Neural progenitor cell (in vitro differentiated cells): Measurements from ENCODE around the gene ZDBF2. TPM values are rescaled to one million over a fixed set of nuclear protein-coding genes. Genes with fewer than 3 reads are reported as not detected.
A peak's percentile ranks its signal among the peaks of the same experiment; 100 is the strongest.

ENCODE experiments used
- DNase-seq: peaks from one replicate; pipeline ENCODE4 v3.0.0-alpha.2; 2016; ENCODE audit warnings: low spot score
- H2AFZ ChIP-seq: fragments of 200-600 bp; sonication (generic); replicated peaks from 2 replicates; pipeline ENCODE4 v1.6.1; 2016; ENCODE audit warnings: antibody characterized with exemption
- H3F3A ChIP-seq: fragments of 200-600 bp; sonication (generic); 2 replicates; pipeline ENCODE4 v1.6.1; 2016; ENCODE audit warnings: antibody characterized with exemption, low read depth
- H3K27ac ChIP-seq: fragments of 200-600 bp; sonication (generic); 2 replicates; pipeline ENCODE4 v1.5.1; 2016; ENCODE audit warnings: mild to moderate bottlenecking
- H3K27me3 ChIP-seq: fragments of 200-600 bp; sonication (generic); 2 replicates; pipeline ENCODE4 v1.6.1; 2016; ENCODE audit warnings: mild to moderate bottlenecking, moderate library complexity
- H3K36me3 ChIP-seq: fragments of 200-600 bp; sonication (generic); 2 replicates; pipeline ENCODE4 v1.5.1; 2016
- H3K4me1 ChIP-seq: fragments of 200-600 bp; sonication (generic); 2 replicates; pipeline ENCODE4 v1.6.1; 2016; ENCODE audit warnings: mixed run types
- H3K4me2 ChIP-seq: fragments of 200-600 bp; sonication (generic); 2 replicates; pipeline ENCODE4 v1.6.1; 2016
- H3K4me3 ChIP-seq: fragments of 200-600 bp; sonication (generic); 2 replicates; pipeline ENCODE4 v1.5.1; 2016
- H3K79me2 ChIP-seq: fragments of 200-600 bp; sonication (generic); 2 replicates; pipeline ENCODE4 v1.6.1; 2016; ENCODE audit warnings: low read depth
- H3K9ac ChIP-seq: fragments of 200-600 bp; sonication (generic); 2 replicates; pipeline ENCODE4 v1.6.1; 2016
- H3K9me3 ChIP-seq: fragments of 200-600 bp; sonication (generic); 2 replicates; pipeline ENCODE4 v1.5.1; 2016; ENCODE audit warnings: low read depth
- H4K20me1 ChIP-seq: fragments of 200-600 bp; sonication (generic); 2 replicates; pipeline ENCODE4 v1.6.1; 2016; ENCODE audit warnings: low read depth
- H3K27ac Mint-ChIP-seq: 3 replicates; pipeline ENCODE4 v1.8.0; 2021; ENCODE audit warnings: mixed read lengths
- H3K27me3 Mint-ChIP-seq: 2 replicates; pipeline ENCODE4 v1.8.0; 2022; ENCODE audit warnings: low read depth, mild to moderate bottlenecking, inconsistent platforms, moderate library complexity, mixed read lengths; ENCODE audit not compliant: insufficient read depth
- H3K36me3 Mint-ChIP-seq: 3 replicates; pipeline ENCODE4 v1.8.0; 2021; ENCODE audit warnings: mixed read lengths
- H3K4me1 Mint-ChIP-seq: 3 replicates; pipeline ENCODE4 v1.8.0; 2021; ENCODE audit warnings: mixed read lengths
- H3K4me3 Mint-ChIP-seq: 3 replicates; pipeline ENCODE4 v1.8.0; 2021; ENCODE audit warnings: mild to moderate bottlenecking, moderate library complexity, mixed read lengths
- H3K9me3 Mint-ChIP-seq: 3 replicates; pipeline ENCODE4 v1.8.0; 2020; ENCODE audit warnings: mixed read lengths
- EZH2 ChIP-seq: fragments of 200-600 bp; sonication (generic); IDR thresholded peaks from 2 replicates; pipeline ENCODE4 v1.6.1; 2017; ENCODE audit warnings: antibody characterized with exemption, mild to moderate bottlenecking, moderate library complexity
- EZH2phosphoT487 ChIP-seq: fragments of 200-600 bp; sonication (generic); IDR thresholded peaks from 2 replicates; pipeline ENCODE4 v1.6.1; 2017; ENCODE audit warnings: antibody characterized with exemption
- total RNA-seq: library from RNA; depleted of rRNA; stranded (reverse); fragments of >200 nt; gene quantifications from 2 replicates; pipeline ENCODE4 v1.2.3, GENCODE V29; 2015; ENCODE audit warnings: low replicate concordance
- TF ChIP-seq, protein P1 (sequence below): fragments of 200-600 bp; sonication (generic); IDR thresholded peaks from 2 replicates; pipeline ENCODE4 v1.5.1; 2017; ENCODE audit warnings: antibody characterized with exemption, mild to moderate bottlenecking

The ZDBF2 gene
- total RNA-seq, 1 donor from 2014 or later: 83.6 TPM

DNA sequence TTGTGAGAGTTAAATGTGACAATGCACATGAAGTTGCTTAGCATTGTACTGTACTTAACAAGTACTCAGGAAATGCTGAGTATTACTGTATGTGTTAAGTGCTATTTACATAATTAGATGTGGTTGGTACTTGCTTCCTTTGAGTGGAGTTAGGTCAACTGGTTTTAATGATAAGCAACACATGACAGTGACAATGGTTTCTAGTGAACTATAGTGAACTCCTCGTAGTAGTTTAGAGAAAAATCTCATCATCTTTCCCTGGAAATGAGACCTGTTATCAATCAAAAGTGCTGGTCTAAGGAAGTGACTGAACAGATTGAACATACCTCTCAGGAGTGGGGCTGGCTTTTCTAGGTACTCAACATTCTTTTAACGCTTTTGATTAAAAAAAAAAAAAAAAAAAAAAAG is 29.2 kb upstream of the ZDBF2 start:
- no peaks in the 10 kb centered on the region for H3K36me3 ChIP-seq
- no peak overlapping the region for H3K4me3 ChIP-seq
- no peak overlapping the region for H3K4me3 Mint-ChIP-seq
- H3K27ac ChIP-seq: no peak overlapping the region
- H2AFZ ChIP-seq: no peak overlapping the region
- peaks cover 5% of the 10 kb centered on the region for H3K9me3 Mint-ChIP-seq
- H3K4me1 ChIP-seq: no peaks in the 10 kb centered on the region
- TF ChIP-seq EZH2phosphoT487 (no peak), EZH2 (no peak)
- TF ChIP-seq, protein P1, sequence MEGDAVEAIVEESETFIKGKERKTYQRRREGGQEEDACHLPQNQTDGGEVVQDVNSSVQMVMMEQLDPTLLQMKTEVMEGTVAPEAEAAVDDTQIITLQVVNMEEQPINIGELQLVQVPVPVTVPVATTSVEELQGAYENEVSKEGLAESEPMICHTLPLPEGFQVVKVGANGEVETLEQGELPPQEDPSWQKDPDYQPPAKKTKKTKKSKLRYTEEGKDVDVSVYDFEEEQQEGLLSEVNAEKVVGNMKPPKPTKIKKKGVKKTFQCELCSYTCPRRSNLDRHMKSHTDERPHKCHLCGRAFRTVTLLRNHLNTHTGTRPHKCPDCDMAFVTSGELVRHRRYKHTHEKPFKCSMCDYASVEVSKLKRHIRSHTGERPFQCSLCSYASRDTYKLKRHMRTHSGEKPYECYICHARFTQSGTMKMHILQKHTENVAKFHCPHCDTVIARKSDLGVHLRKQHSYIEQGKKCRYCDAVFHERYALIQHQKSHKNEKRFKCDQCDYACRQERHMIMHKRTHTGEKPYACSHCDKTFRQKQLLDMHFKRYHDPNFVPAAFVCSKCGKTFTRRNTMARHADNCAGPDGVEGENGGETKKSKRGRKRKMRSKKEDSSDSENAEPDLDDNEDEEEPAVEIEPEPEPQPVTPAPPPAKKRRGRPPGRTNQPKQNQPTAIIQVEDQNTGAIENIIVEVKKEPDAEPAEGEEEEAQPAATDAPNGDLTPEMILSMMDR: no peak
- no peaks in the 10 kb centered on the region for H3K4me1 Mint-ChIP-seq
- no peaks in the 10 kb centered on the region for H4K20me1 ChIP-seq
- DNase-seq: no peak
- H3K36me3 Mint-ChIP-seq: peaks cover 2% of the 10 kb centered on the region
- no peaks in the 10 kb centered on the region for H3K79me2 ChIP-seq
- no peaks in the 10 kb centered on the region for H3F3A ChIP-seq
- H3K27me3 Mint-ChIP-seq: no peaks in the 10 kb centered on the region
- no peak overlapping the region for H3K4me2 ChIP-seq
- H3K27me3 ChIP-seq: peaks cover 9% of the 10 kb centered on the region
- no peak overlapping the region for H3K9ac ChIP-seq
- no peaks in the 10 kb centered on the region for H3K9me3 ChIP-seq
- no peak overlapping the region for H3K27ac Mint-ChIP-seq

DNA sequence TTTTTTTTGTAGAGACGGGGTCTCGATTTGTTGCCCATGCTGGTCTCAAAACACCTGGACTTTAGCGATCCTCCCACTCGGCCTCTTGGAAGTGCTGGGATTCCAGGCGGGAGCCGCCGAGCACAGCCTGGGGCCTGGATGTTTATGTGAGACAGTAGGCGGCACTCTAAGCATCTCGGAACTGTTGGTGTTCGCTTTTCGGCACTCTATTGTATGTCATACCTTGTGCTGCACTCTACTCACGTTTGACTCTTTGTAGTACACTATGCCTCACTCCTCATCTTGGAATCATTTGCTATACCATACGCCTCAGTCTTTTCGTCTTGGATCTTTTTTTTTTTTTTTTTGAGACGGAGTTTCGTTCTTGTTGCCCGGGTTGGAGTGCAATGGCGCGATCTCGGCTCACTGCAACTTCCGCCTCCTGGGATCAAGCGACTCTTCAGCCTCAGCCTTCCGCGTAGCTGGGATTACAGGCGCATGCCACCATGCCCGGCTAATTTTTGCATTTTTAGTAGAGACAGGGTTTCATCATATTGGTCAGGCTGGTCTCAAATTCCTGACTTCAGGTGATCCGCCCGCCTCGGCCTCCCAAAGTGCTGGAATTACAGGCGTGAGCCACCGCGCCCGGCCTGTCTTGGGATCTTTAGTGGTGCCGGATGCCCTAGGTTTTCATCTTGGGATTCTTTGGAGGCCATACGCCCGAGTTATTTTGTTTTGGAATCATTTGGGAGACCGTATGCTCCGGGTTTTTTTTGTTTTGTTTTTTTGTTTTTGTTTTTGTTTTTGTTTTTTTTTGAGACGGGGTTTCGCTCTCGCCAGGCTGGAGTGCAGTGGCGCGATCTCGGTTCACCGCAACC is 24.2 kb upstream of the ZDBF2 start:
- Histone ChIP-seq H3K4me1 (no peaks in the 10 kb centered on the region), H2AFZ (peak overlapping the region; percentile 60), H3K4me3 (peak overlapping the region; percentile 41), H3K36me3 (no peaks in the 10 kb centered on the region), H3K27ac (no peak overlapping the region), H3K4me2 (peak overlapping the region; percentile 69), H3K9ac (no peak overlapping the region), H3F3A (peaks cover 13% of the 10 kb centered on the region), H4K20me1 (no peaks in the 10 kb centered on the region), H3K27me3 (peaks cover 59% of the 10 kb centered on the region), H3K79me2 (no peaks in the 10 kb centered on the region), H3K9me3 (no peaks in the 10 kb centered on the region)
- DNase-seq: peak; percentile 70
- Mint-ChIP-seq H3K9me3 (peaks cover 34% of the 10 kb centered on the region), H3K27ac (peak overlapping the region; percentile 17), H3K4me3 (no peak overlapping the region), H3K27me3 (peaks cover 3% of the 10 kb centered on the region), H3K4me1 (no peaks in the 10 kb centered on the region), H3K36me3 (peaks cover 2% of the 10 kb centered on the region)
- TF ChIP-seq, protein P1: peak; percentile 37
- peak; percentile 65 for TF ChIP-seq EZH2
- no peak for TF ChIP-seq EZH2phosphoT487

DNA sequence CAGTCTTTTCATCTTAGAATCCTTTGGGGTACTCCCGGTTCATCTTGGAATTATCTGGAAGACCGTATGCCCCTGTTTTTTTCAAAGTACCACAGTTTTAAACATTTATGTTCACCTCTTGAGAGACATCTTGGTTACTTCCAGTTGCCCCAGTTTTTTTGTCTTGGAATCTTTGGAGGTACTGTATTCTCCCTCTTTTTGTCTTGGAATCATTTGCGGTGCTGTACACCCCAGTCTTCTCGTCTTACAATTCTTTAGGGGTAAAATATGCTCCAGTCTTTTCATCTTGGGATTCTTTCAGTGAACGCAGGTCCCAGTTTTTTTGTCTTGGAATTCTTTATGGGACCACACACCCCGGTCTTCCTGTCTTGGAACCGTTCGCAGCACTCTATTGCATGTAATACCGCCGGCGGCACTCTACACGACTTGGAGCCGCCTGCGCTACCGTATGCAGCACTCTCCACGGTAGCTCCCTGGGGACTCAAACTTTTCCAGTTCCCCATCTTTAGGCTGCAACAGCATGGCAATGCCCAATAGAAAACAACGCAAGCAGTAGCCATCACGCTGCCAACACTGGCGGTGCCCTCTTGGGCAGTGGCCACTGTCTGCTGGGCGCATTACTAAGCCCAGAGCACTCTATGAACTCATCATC is 21.2 kb upstream of the ZDBF2 start:
- H3K36me3 Mint-ChIP-seq: peaks cover 2% of the 10 kb centered on the region
- peak overlapping the region; percentile 10 for H3K4me3 ChIP-seq
- H3K4me1 ChIP-seq: peaks cover 15% of the 10 kb centered on the region
- DNase-seq: peak; percentile 49
- H3K4me2 ChIP-seq: peak overlapping the region; percentile 34
- peaks cover 34% of the 10 kb centered on the region for H3K9me3 Mint-ChIP-seq
- H4K20me1 ChIP-seq: no peaks in the 10 kb centered on the region
- H3K4me3 Mint-ChIP-seq: no peak overlapping the region
- no peak overlapping the region for H2AFZ ChIP-seq
- H3K27me3 ChIP-seq: peaks cover 89% of the 10 kb centered on the region
- peaks cover 3% of the 10 kb centered on the region for H3K27me3 Mint-ChIP-seq
- H3K27ac Mint-ChIP-seq: no peak overlapping the region
- no peaks in the 10 kb centered on the region for H3K79me2 ChIP-seq
- no peak overlapping the region for H3K9ac ChIP-seq
- H3F3A ChIP-seq: peaks cover 39% of the 10 kb centered on the region
- H3K9me3 ChIP-seq: no peaks in the 10 kb centered on the region
- peak; percentile 45 for TF ChIP-seq EZH2phosphoT487
- peak; percentile 71 for TF ChIP-seq EZH2
- TF ChIP-seq, protein P1: no peak
- H3K36me3 ChIP-seq: no peaks in the 10 kb centered on the region
- H3K4me1 Mint-ChIP-seq: peaks cover 12% of the 10 kb centered on the region
- H3K27ac ChIP-seq: no peak overlapping the region
